HPDE6-E6E7 (cell line): ENCODE results near the gene C2orf76.

Experiments used
- DNase-seq: peaks from one replicate; pipeline ENCODE4 v3.0.0; 2011; ENCODE audit warnings: missing footprints; ENCODE audit errors: extremely low spot score

C2orf76 gene

DNA sequence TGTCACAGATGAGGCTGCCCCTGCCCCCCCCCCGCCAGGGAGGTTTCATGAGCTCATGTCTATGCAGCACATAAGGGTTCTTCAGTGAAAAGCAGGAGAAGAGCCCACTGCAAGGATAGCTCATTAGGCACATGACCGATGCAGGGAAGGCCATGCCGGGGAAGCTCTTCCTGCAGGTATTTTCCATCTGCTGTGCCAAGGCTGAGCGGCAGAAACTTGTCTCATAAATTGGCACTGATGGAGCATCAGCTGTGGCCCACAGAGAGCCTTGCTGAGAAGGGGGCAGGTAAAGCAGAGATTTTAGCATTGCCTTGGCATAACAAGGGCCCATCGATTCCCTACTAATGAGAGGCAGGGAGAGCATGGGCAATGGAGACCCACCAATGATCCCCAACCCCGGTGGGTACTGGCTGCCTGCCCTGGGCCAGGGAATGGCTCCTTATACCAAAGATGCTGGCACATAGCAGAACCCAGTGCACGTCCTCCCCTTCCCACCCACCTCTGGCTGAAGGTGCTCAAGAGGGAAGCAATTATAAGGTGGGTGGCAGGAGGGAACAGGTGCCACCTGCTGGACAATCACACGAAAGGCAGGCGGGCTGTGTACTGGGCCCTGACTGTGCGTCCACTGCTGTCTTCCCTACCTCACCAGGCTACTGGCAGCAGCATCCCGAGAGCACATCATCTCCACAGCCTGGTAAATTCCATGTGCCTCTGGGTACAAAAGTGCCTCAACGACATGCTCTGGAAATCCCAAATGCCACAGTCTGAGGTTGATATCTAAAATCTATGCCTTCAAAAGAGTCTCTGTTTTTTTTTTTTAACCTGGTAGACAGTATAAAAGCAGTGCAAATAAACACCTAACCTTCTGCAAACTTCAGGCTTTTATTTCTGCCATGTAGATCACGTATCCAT is 101.6 kb downstream of the C2orf76 start:
- peak; percentile 67 for DNase-seq

DNA sequence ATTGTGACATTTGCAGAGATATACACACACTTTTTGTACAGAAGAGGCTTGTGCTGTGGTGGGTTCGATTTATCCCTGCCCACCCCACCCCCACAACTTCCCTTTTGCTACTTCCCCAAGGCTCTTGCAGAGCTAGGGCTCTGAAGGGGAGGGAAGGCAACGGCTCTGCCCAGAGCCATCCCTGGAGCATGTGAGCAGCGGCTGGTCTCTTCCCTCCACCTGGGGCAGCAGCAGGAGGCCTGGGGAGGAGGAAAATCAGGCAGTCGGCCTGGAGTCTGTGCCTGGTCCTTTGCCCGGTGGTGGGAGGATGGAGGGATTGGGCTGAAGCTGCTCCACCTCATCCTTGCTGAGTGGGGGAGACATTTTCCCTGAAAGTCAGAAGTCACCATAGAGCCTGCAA is 103.0 kb downstream of the C2orf76 start:
- DNase-seq: no peak

DNA sequence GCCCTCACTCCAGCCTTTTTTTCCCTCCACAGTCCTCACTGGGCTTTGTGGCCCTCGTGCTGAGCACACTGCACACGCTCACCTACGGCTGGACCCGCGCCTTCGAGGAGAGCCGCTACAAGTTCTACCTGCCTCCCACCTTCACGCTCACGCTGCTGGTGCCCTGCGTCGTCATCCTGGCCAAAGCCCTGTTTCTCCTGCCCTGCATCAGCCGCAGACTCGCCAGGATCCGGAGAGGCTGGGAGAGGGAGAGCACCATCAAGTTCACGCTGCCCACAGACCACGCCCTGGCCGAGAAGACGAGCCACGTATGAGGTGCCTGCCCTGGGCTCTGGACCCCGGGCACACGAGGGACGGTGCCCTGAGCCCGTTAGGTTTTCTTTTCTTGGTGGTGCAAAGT is 103.6 kb downstream of the C2orf76 start:
- no peak for DNase-seq

DNA sequence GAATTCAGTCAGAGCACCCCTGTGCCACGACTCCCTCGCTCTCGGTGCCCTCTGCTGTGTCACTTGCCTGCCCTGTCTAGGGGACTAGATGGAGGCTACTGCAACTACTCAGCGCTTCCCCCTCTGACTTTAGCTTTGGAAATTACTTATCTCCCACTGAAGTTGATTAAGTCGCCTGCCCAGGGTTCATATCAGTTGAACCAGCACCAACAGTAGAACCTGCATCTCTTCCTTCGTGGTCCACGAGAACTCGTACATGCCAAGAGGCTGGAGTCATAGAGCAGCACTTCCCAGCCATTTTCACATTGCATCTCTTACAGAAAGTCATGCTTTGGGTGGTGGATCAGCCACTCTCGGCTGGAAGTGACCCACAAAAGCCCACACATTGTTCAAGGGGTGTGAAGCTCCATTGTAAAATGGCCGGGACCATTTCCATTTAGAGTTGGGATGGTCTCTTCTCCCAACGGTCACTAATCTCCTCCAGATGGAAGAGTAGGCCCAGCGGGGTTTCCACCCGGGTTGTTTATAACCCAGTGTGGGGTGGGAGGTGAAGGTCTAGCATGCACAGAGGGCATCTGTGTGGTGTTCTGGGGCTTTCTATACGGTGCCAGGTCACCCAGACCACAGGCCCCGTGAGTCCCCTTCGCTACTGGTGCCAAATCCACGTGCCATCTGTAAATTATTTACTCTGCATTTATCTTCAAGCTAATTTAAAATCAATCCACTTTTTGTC is 105.0 kb downstream of the C2orf76 start:
- no peak for DNase-seq

DNA sequence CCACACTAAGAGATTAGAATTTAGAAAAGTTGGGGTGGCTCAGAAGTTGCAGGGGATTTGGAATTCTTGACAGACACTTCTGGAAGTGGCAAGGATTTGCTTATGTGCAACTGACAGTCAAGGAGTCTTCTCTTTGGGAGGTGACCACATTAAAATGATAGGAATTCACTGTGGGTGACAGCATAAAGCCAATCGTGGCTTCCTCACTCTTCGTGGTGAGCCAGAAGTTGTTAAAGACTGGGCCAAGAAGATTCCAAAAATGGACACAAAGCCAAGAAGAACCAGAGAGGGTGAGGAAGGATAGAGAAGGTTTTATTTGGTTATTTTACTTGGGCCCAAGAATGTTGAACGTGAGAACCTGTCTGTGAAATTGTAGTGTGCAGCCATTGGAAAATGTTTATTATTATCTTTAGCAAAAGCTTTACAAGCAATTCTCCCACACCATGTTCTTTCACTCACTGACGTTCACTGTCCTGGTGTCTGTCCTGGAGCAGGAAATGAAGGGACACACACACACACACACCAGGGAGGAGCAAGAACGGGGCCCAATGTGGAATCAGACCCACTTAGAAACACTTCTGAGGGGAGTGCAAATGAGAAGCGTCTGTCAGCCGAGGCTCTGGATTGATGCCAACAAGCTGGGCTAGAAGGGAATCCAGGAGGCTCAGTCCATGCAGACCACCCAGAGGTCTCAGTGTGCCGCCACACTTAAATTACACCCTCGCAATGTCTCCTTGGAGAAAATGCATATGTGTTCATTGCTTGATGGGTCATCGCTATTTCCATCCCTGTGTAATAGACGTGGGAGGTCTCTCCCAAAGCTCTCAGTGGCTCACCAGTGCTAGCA is 105.8 kb downstream of the C2orf76 start:
- DNase-seq: no peak

DNA sequence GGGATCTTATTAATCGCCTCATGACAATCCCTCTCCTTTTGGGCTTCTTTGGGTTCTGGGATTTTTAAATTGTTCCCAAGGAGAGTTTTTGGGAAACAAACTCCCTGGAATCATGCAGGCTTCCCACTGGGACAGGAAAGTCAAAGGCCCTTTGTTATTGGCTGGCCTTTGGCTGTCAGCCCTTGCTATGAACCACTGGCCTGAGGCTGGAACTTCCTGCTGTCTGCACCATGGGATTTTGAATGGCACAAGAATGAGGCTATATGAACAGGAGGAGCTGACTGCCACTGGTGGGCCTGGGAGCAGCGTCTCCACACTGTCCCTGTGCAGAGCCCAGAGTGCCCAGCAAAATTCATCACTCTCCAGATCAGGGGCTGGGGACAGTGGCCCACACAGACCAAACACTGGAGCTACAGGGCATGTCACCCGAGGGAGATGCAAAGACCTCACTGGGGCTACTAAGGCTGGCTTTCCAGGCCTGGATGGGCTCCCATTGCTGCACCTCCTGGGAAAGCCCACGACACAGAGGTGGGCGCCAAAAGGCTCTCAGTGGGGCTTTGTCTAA is 107.3 kb downstream of the C2orf76 start:
- no peak for DNase-seq

DNA sequence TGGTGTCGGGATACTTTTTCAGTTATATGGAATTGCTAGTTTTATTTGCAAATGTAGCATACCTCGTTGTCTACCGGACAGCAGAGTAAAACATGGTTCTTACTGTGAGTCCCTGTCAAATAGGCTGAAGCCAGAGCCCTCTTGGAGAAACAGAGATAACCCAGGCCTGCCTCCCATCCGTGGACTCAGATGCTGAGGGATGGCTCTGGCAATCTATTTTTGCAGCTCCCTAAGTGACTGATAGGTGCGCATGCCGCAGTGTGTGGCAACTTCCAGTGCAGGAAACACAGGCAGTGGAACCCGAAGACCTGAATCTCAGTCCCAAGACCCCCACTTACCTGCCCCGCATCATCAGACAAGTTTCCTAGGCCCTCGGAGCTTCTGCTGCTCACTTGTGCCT is 109.4 kb downstream of the C2orf76 start:
- DNase-seq: no peak

DNA sequence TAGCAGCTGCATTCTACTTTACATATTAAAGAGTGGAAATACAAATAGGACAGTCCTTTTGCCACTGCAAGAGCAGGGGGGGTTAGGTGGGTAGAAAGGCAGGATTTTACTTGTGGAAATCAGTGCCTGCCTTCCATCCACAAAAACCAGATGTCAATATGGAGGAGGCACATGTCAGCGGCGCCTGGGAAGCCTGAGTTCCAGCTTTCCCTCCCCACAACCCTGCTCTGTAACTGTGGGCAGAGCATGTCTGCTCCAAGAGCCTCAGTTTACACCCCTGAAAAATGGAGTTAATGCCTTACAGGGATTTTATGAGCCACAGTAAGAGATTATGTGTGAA is 110.1 kb downstream of the C2orf76 start:
- DNase-seq: no peak

DNA sequence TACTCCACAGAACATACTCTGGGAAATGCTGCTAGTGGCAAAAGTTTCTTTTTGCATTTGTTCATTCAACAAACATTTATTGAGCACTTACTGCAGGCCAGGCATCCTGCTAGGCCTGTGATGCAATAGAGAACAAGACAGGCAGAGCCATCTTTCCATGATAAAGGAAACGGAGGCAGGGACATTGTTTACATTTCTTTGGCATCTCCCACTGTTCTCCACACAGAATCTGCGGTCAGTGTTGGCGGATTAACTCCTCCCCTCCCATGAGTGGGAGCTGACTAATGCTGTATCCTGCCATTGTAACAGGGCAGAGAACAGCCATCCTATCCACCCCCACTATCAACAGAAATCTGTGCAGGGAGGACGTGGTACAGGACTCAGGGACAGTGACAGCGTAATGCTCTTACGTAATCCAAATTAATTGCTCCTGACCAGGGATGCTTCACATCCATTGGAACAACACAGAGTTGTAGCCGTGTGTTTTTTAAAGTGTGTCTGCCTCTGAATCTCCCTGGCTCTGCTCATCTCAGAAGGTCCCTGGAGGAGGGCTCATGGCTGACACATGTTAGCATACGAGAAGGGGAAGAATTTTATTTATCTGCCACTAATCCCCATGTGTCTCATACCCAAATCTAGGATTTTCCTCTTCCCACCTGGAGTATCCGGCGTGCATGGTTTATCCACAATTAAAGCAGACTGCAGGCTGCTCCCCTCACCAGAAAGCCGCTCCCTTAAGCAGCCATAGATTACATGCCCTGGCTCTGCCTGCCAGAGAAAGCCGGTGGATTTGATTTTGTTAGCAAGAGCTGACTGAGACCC is 110.7 kb downstream of the C2orf76 start:
- peak; percentile 63 for DNase-seq

DNA sequence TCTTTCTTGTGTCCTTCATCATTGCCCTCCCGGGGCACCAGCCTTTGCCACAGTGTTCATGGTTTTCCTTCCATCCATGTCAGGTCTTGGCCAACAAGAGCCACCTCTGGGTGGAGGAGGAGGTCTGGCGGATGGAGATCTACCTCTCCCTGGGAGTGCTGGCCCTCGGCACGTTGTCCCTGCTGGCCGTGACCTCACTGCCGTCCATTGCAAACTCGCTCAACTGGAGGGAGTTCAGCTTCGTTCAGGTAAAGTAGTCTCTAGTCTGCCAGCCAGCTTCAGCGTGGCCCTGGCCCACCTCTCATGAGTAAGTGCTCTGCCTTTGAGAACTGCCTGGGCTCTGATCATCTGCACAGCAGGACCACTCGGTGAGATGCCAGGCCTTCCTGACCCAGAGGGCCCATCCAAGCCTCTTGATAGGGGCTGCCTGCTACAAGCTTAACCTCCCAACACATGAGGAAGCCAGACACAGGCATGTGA is 112.0 kb downstream of the C2orf76 start:
- no peak for DNase-seq

DNA sequence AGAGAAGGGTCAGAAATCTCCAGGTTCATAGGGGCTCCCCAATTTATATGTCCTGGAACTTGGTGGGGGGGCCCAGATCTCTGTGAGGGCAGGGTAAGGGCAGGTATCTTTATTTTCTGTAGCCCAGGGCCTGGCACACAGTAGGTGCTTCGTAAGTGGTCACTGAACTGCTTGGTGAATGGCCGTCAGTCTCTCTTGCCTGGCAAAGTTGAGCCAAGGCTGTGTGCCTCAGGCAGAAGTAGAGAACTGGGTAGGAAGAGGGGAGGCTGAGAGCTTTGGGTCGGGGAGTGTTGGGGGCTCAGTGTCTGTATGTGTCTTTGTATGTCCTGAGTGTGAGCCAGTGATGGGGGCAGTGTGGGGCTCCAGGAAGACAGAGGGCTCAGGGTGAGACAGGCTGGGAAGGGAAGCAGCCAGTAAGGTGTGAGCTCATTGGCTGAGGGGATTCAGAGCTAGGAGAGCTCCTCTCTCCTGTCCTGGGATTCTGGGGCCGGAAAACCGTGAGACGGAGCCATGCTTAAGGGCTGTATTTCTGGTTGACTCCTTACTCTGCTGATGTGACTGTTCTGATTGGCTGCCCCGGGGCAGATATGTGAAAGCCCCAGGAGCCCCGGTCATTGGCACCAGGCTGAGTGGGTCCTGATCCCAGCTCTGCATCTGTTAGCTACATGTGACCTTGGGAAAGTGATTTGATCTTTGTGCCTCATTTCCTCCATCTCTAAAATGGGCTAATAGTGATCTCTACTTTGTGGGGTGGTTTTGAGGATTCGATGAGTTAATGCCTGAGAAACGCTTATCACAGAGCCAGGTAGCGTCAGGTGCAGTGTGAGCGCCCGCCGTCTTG is 112.7 kb downstream of the C2orf76 start:
- no peak for DNase-seq

DNA sequence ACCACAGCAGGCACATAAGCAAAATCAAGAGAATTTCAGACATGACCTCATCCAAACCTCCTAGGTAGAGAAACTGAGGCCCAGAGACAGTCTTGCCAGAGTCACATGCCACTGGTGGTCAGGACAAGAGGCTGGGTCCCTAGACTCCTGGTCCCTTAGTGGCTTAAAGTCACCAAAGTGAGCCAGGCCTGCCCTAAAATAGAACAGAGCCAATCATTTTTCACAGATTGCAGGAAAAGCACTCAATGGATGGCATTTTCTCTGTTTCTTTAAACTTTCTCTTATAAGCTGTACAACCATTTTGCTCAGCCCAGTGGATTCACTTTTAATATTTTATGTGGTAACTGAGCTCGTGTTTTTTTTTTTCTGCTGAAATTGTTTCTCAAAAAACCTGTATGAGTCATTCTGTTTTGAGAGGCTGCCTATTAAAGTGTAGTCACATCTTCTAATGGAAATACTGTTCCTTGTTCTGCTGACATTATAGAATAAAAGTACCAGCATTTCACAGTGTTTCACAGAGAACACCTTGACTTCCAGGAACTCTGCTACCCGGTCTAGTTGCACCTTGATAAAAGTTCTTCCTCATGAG is 113.4 kb downstream of the C2orf76 start:
- no peak for DNase-seq
